ENCODE data around the gene KLC1. TPM values are rescaled to one million over a fixed set of nuclear protein-coding genes. Genes with fewer than 3 reads are reported as not detected.

The KLC1 gene
- total and polyA plus RNA-seq, 10 of the 15 experiments (the other 5 are each of a cell fraction or from before 2014, with no cell fraction given): 5.5 to 137 (median 76.1) TPM

- no peak for TF ChIP-seq ESRRA (IDR thresholded peaks at IDR 0.05; ENCODE audit: low read length)
- TF ChIP-seq EED (IDR thresholded peaks at IDR 0.05; ENCODE audit: low read depth): no peak
- no peak for TF ChIP-seq ATF7 (IDR thresholded peaks at IDR 0.05; ENCODE audit: low read depth)
- TF ChIP-seq EZH2 (IDR thresholded peaks at IDR 0.05; ENCODE audit: borderline replicate concordance, control insufficient read depth, low read depth, low read length): no peak
Measured at GRCh38 chr14:103685276-103686211, 56.5 kb downstream of the KLC1 start (continued).

GRCh38 chr14:103686831-103687485 lies 57.9 kb downstream of the KLC1 start:
- H3K9ac ChIP-seq (ENCODE audit: control insufficient read depth, insufficient read depth, low read length): no peak overlapping the region
- FAIRE-seq (no peak), ATAC-seq (no peak), DNase-seq (ENCODE audit: low read depth, low spot score) (no peak)
- CTCF ChIA-PET: interaction anchor here (1.0 to 1.4 kb wide), 2 partner anchors 9 to 291 kb away, joined by 3 to 5 read pairs; no protein-coding TSS in a partner anchor
- H3K36me3 ChIP-seq (ENCODE audit: control insufficient read depth in 2 of 2, insufficient read depth in 2 of 2, low read length in 1 of 2): peaks cover 11 to 41% of the 10 kb centered on the region in 2 experiments
- H3K27me3 ChIP-seq (replicated peaks in 1 of 2; ENCODE audit: control insufficient read depth in 2 of 2, insufficient read depth in 2 of 2, low read length in 1 of 2): no peaks in the 10 kb centered on the region
- H3K79me2 ChIP-seq (ENCODE audit: control insufficient read depth, insufficient read depth, low read length): peaks cover 11% of the 10 kb centered on the region
- WGBS (ENCODE audit: insufficient coverage, insufficient replicate concordance, low lambda C conversion rate, missing lambda C conversion rate): 96% methylated on average over 19 of the region's 19 CpGs
- in situ Hi-C loops (cut with MboI): no loop called here
- POLR2A ChIA-PET: no interaction called here
- H3K27ac ChIP-seq (ENCODE audit: control insufficient read depth, insufficient read depth): no peak overlapping the region
- intact Hi-C loops (cut with micrococcal nuclease; ENCODE audit: unreplicated experiment): no loop called here
- SMC1A ChIA-PET (ENCODE audit: uncharacterized antibody, unreplicated experiment): no interaction called here
- no peaks in the 10 kb centered on the region for H3K9me3 ChIP-seq (replicated peaks; ENCODE audit: control insufficient read depth, insufficient read depth, low read length)
- H2AFZ ChIP-seq (ENCODE audit: control insufficient read depth, low read depth, low read length): no peak overlapping the region
- no peaks in the 10 kb centered on the region for H4K20me1 ChIP-seq (ENCODE audit: control insufficient read depth, insufficient read depth)
- TF ChIP-seq PML (IDR thresholded peaks at IDR 0.05; ENCODE audit: low read length): no peak
- TF ChIP-seq BCL11A (IDR thresholded peaks at IDR 0.05; ENCODE audit: low read depth, low read length): no peak
- no peak for TF ChIP-seq ZNF384 (IDR thresholded peaks at IDR 0.05; ENCODE audit: borderline replicate concordance, low read depth, low read length)
- BruUV-seq (replicated peaks): no TSS peak
- H3K4me3 ChIP-seq: no peak overlapping the region
- peaks cover 34% of the 10 kb centered on the region for H3K4me1 ChIP-seq (ENCODE audit: control insufficient read depth, insufficient read depth, low read length)
- RAD21 ChIA-PET (ENCODE audit: unreplicated experiment): interaction anchor here (0.9 to 2.0 kb wide), 2 partner anchors 7 to 29 kb away, joined by 3 to 7 read pairs; partner anchors contain the start of genes XRCC3 and ZFYVE21
- no peak overlapping the region for H3K4me2 ChIP-seq (ENCODE audit: control insufficient read depth, insufficient read depth)

Data from GM12878 (cell line).